ENCODE results near the gene DNAJC30. TPM values are rescaled to one million over a fixed set of nuclear protein-coding genes. Genes with fewer than 3 reads are reported as not detected.
"Not testable (repeated sequence)": the region's sequence is repeated elsewhere in the genome, so short reads cannot be mapped to it uniquely, and the experiment has no call there.

The DNAJC30 gene
- total RNA-seq, 1 donor from 2014 or later, result 15.9 TPM

DNA sequence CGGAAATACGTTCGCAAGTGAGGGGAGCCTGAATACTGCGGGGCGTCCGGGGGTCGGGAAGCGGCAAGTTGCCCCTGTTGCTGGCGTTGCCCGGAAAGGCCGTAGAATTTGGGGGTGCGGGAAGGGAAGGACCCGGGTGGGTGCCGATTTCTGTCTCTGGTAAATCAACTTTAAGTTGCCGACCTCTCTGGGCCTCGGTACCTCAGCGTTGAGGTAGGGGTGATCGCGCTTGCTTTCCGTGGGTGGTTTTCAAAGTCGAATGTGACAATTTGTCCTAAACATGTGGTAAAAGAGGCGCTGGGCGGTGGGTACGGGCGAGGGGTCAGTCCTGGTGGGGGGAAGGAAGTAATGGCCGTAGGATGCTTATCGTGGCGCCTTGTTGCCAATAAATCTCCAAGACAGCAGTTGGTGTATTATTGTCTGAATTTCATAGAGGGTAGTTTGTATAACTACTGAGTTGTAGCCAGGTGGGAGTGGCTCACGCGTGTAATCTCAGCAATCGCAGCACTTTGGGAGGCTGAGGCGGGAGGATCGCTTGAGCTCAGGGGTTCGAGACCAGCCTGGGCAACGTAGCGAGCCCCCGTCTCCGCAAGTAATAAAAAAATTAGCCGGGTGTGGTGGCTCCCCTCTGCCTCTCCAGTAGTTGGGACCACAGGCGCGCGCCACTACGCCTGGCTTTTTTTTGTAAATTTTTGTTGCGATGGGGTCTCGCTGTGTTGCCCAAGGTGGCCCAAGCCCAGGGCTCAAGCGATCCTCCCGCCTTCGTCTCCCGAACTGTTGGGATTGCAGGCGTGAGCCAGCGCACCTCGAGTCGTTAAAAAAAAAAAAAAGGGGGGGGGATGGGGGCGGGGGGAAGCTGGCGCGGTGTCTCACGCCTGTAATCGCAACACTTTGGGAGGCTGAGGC, 788 bp upstream of the DNAJC30 start:
- DNase-seq (ENCODE audit: low spot score), result no peak

- no peak for DNase-seq (ENCODE audit: low spot score)
These were observed 553 bp downstream of the DNAJC30 start for GRCh38 chr7:73682745-73683055.

GRCh38 chr7:73681031-73681430, 2.2 kb downstream of the DNAJC30 start:
- no peak for DNase-seq (ENCODE audit: low spot score)

- no peak for DNase-seq (ENCODE audit: low spot score)
These were observed 2.8 kb downstream of the DNAJC30 start for GRCh38 chr7:73680501-73680900.

DNA sequence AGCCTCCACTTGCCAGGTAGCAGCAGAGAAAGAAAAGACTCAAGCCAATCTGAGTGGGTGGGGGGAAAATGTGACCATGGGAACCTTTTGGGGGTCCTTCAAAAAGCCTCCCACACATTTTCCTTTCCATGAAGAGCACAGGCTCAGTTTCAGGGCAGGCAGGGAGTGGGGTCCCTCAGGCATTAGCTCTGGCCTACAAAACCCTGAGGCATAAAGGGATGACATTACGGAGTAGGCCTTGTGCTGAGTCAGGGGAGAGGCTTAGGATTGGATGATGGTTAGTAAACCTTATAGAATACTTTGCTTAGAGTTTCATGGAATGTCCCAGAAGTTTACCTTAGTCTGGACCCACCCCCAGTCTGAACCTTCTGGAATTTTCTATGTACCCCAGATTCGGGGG, 3.5 kb downstream of the DNAJC30 start:
- DNase-seq (ENCODE audit: low spot score), result no peak

DNA sequence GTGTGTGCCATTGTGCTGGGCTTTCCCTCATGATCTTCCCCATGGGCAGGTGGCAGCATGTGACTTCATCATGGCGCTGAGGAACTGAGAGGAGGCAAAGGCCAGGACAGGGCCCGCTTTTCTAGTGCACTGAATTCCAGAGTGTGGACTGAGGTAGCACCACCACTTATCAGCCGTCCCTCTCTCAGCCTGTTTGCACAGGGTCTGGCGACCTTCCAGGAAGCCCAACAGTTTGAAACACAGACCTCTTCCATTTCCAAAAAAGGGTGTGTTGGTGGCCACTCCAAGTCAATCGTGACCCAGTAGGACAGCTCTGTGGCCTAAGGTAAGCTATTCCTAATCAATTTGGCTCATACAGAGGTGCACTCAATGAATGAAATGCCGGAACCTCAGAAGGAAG, 4.4 kb downstream of the DNAJC30 start:
- DNase-seq (ENCODE audit: low spot score), result no peak

DNA sequence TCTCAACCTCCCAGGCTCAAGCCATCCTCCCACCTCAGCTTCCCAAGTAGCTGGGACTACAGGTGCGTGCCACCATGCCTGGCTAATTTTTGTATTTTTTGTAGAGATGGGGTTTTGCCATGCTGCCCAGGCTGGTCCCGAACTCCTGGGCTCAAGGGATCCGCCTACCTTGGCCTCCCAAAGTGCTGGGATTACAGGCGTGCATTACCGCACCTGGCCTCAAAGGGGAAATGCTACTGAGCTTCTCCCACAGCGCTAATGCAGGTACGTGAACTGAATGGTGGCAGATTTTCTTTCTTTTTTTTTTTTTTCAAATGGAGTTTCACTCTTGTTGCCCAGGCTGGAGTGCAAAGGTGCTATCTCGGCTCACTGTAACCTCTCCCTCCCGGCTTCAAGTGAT, 7.2 kb downstream of the DNAJC30 start:
- DNase-seq (ENCODE audit: low spot score), result not testable (repeated sequence)

DNA sequence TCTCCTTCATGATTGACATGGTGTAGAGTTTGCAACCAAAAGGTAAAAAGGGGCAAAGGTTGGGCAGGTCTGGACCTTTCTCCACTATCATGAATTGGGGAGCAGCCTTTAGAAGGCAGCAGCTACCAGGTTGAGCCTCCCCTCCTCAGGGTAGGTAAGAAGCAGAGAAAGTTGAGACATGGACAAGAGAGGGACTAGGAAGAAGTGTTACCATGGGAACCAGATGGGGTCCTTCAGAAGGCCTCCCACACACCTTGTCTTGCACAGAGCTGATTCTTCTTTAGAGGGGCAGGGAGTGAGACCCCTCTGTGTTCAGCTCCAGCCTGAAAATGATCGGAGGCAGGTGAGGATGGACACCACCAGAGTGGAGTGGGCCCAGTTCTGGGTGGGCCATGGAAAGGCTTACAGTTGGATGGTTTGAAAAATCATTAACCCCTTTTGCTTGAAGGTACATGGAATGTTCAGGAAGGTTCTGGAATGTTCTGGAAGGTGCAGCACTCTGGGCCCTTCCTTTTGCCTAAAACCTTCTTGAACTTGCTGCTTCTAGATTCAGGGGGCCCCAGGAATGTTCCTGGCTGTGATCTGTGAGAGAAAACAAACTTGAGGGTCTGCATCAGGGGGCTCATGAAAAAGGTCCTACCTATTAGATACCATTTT, 8.7 kb downstream of the DNAJC30 start:
- no peak for DNase-seq (ENCODE audit: low spot score)

DNA sequence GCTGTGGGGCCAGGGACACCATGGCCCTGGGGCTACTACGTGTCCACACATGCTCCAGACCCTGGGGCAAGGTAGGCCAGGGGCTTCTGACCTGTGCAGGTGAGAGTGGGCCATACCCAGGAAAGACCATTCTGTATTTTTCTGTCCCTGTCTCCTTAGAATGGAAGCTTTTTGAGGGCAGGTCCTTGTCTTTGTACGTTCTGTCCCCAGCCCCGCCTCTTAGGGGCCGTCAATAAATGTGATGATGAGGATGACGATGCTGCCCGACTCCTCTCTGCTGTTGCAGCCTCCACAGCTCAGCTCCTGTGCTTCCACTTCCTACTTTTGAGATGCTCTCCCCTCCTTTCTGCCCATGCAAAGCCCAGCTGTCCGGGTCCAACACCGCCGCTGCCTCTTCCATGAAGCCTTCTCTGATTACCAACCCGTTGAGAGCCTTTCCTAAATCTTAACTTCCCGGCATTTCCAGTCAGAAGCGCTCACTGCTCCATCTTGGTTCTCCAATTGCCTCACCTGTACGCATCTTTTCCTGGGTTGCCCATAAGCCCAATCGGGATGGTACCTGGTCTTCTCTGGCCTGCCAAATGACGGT, 11.3 kb downstream of the DNAJC30 start:
- no peak for DNase-seq (ENCODE audit: low spot score)

GRCh38 chr7:73671322-73671661, 12.0 kb downstream of the DNAJC30 start:
- DNase-seq (ENCODE audit: low spot score), result no peak

- no peak for DNase-seq (ENCODE audit: low spot score)
These were observed 13.3 kb downstream of the DNAJC30 start for GRCh38 chr7:73669858-73670385.

- DNase-seq (ENCODE audit: low spot score), result no peak
These were observed 14.0 kb downstream of the DNAJC30 start for GRCh38 chr7:73669288-73669701.

- no peak for DNase-seq (ENCODE audit: low spot score)
These were observed 14.4 kb downstream of the DNAJC30 start for GRCh38 chr7:73668886-73669230.

GRCh38 chr7:73668103-73668885, 15.0 kb downstream of the DNAJC30 start:
- no peak for DNase-seq (ENCODE audit: low spot score)

- peak; percentile 92 for DNase-seq (ENCODE audit: low spot score)
These were observed 15.7 kb downstream of the DNAJC30 start, which contains the start of gene VPS37D for GRCh38 chr7:73667344-73668102. Gene VPS37D, plus strand, starts transcription at chr7:73667831. Its CDS starts 128 bp downstream, at chr7:73667959.

- no peak for DNase-seq (ENCODE audit: low spot score)
These were observed 20.2 kb downstream of the DNAJC30 start for GRCh38 chr7:73663033-73663432.

- not testable (repeated sequence) for DNase-seq (ENCODE audit: low spot score)
These were observed 22.7 kb downstream of the DNAJC30 start for GRCh38 chr7:73660594-73660993.

GRCh38 chr7:73659983-73660382, 23.3 kb downstream of the DNAJC30 start:
- DNase-seq (ENCODE audit: low spot score), result no peak

DNA sequence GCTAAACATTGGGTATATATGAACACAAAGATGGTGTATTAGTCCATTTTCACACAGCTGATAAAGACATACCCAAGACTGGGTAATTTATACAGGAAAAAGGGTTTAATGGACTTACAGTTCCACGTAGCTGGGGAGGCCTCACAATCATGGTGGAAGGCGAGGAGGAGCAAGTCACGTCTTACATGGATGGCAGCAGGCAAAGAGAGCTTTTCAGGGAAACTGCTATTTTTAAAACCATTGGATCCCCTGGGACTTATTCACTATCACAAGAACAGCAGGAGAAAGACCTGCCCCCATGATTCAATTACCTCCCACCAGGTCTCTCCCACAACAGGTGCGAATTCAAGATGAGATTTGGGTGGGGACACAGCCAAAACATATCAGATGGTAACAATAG, 27.9 kb downstream of the DNAJC30 start:
- DNase-seq (ENCODE audit: low spot score), result not testable (repeated sequence)

- DNase-seq (ENCODE audit: low spot score), result no peak
These were observed 30.7 kb downstream of the DNAJC30 start for GRCh38 chr7:73652541-73652949.

DNA sequence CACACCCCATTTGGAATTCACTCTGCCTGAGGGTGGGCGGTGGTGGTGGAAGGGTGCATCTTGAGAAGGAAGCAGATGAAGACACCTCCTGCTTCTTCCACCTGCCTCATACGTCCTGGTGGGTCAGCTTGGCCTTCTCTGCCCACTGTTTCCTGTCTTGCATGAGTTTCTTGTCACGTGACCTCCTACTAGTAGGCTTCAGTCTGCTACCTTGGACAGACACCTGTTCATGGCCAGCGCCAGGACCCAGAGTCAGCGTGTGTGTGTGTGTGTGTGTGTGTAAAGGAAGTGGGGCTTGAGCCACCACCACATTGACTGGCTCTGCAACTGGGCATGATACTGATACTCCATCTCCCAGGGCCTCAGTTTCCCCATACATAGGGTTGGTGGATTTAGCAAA, 32.7 kb downstream of the DNAJC30 start:
- DNase-seq (ENCODE audit: low spot score), result no peak
